HepG2 (cell line): ENCODE results near the gene UTP25. TPM values are rescaled to one million over a fixed set of nuclear protein-coding genes. Genes with fewer than 3 reads are reported as not detected.
"Not testable (repeated sequence)": the region's sequence is repeated elsewhere in the genome, so short reads cannot be mapped to it uniquely, and the experiment has no call there.

Experiments used
- ATAC-seq: fragments of 200-7000 bp; cut with Tn5 transposase; 3 replicates; pipeline ENCODE4 v1.9.1; 2020; ENCODE audit warnings: mild to moderate bottlenecking, moderate library complexity
- BruUV-seq: library from RNA; stranded (reverse); fragments of 400-500 nt; replicated peaks from 2 replicates; lab custom pipeline; 2021; lab: Mats Ljungman, UMichigan
- CTCF ChIA-PET: fragments of 300-600 bp; formaldehyde crosslinking; extraction: SDS; loops from one replicate; lab custom pipeline; 2021; ENCODE audit warnings: low total read pairs, inconsistent platforms, low intra/inter-chr PET ratio; lab: Yijun Ruan, JAX
- POLR2A ChIA-PET: fragments of 350-600 bp; sonication (Branson Sonifier 250); formaldehyde crosslinking; loops from one replicate; lab custom pipeline; 2020; ENCODE audit warnings: antibody characterized with exemption, inconsistent platforms; lab: Yijun Ruan, JAX
- DNase-seq: peaks from one replicate; pipeline ENCODE4 v3.0.0-alpha.2; 2015; ENCODE audit warnings: low spot score
- FAIRE-seq: peaks from 3 replicates; lab custom pipeline; 2011; peaks lifted over from hg19 to GRCh38; lab: Jason Lieb, UNC
- H2AFZ ChIP-seq: one replicate; pipeline ENCODE4 v1.6.1; 2011; ENCODE audit warnings: low read length, inconsistent platforms
- H3K27ac ChIP-seq: fragments of 300-600 bp; 3 replicates; pipeline ENCODE4 v1.8.0; 2011; ENCODE audit warnings: mixed run types, mild to moderate bottlenecking, mixed read lengths, low read length, inconsistent platforms; ENCODE audit not compliant: insufficient read depth; ENCODE audit errors: extremely low read length
- H3K27me3 ChIP-seq, 2 experiments: fragments of 200-600 bp in 1 of 2; 2 replicates in 1 of 2; 3 replicates in 1 of 2; pipeline versions ENCODE4 v1.6.0 to v1.8.0; 2011; ENCODE audit warnings: low read length in 2 of 2, mild to moderate bottlenecking in 2 of 2, moderate library complexity in 2 of 2, inconsistent platforms in 1 of 2; ENCODE audit not compliant: insufficient read depth in 2 of 2, control insufficient read depth in 1 of 2
- H3K36me3 ChIP-seq, 2 experiments: fragments of 200-600 bp in 1 of 2; replicated peaks in 1 of 2; 2 replicates in 1 of 2; 3 replicates in 1 of 2; pipeline versions ENCODE4 v1.5.1 to v1.8.0; 2011; ENCODE audit warnings: low read length in 2 of 2, inconsistent platforms in 1 of 2; ENCODE audit not compliant: insufficient read depth in 2 of 2, control insufficient read depth in 1 of 2
- H3K4me1 ChIP-seq: 2 replicates; pipeline ENCODE4 v1.5.1; 2012; ENCODE audit warnings: low read length, inconsistent platforms; ENCODE audit not compliant: insufficient read depth
- H3K4me2 ChIP-seq: 2 replicates; pipeline ENCODE4 v1.6.0; 2011; ENCODE audit warnings: low read depth, low read length, inconsistent platforms
- H3K4me3 ChIP-seq, 3 experiments: fragments of 200-600 bp in 1 of 3; sonication (generic), shearing (Covaris generic) in 1 of 3; replicated peaks in 1 of 3; 2 replicates each; pipeline ENCODE4 v1.5.1; 2011 to 2016; ENCODE audit warnings: low read length in 3 of 3, inconsistent platforms in 2 of 3, low read depth in 2 of 3, mild to moderate bottlenecking in 2 of 3, control low read depth in 1 of 3, mixed read lengths in 1 of 3; ENCODE audit not compliant: insufficient read depth in 1 of 3
- H3K79me2 ChIP-seq: one replicate; pipeline ENCODE4 v1.6.1; 2011; ENCODE audit warnings: low read length, inconsistent platforms; ENCODE audit not compliant: insufficient read depth
- H3K9ac ChIP-seq: 2 replicates; pipeline ENCODE4 v1.6.0; 2011; ENCODE audit warnings: mild to moderate bottlenecking, low read depth, low read length, inconsistent platforms; ENCODE audit not compliant: insufficient read depth
- H3K9me3 ChIP-seq: 2 replicates; pipeline ENCODE4 v1.5.1; 2012; ENCODE audit warnings: mild to moderate bottlenecking, low read length
- H4K20me1 ChIP-seq: 2 replicates; pipeline ENCODE4 v1.6.0; 2011; ENCODE audit warnings: inconsistent platforms, mild to moderate bottlenecking, low read length, moderate library complexity; ENCODE audit not compliant: insufficient read depth
- HNRNPUL1 ChIP-seq: fragments of 200-400 bp; formaldehyde crosslinking; IDR thresholded peaks from 2 replicates; pipeline ENCODE4 v1.6.1; 2017; ENCODE audit warnings: low read depth, mild to moderate bottlenecking, low read length, moderate library complexity
- RFX1 ChIP-seq: fragments of 450-650 bp; IDR thresholded peaks from 2 replicates; pipeline ENCODE4 v1.6.1; 2017
- RFXAP ChIP-seq: sonication (generic); formaldehyde crosslinking; IDR thresholded peaks from 2 replicates; pipeline ENCODE4 v1.4.0; 2020; ENCODE audit warnings: missing genetic modification reagents, borderline replicate concordance
- WGBS: methylation state at CpG from one replicate; pipeline ENCODE4 v1.1.6; 2017; ENCODE audit warnings: low lambda C conversion rate; 5-methylcytosine and 5-hydroxymethylcytosine counted together
- in situ Hi-C: cut with HindIII; loops from 2 replicates; pipeline ENCODE4 v1.10.0; 2017; ENCODE audit warnings: low pct_unique_long_range_greater_than_20kb; ENCODE audit not compliant: extremely low pct_ligation_motif_present
- intact Hi-C: fragments of 100-400 bp; cut with micrococcal nuclease; formaldehyde crosslinking; loops from one replicate; pipeline ENCODE4 v1.10.0; 2022; ENCODE audit not compliant: unreplicated experiment
- polyA plus RNA-seq, 8 experiments: library from polyadenylated mRNA; depleted of rRNA in 3 of 8; stranded (reverse) in 7 of 8; unstranded in 1 of 8; fragments of >200 nt; fragmentation: Illumina TruSeq in 4 of 8; extraction: Trizol in 4 of 8; gene quantifications; 2 replicates each; pipeline versions ENCODE4 v1.2.1 to v1.2.3, GENCODE V29; 2011 to 2016; ENCODE audit warnings: low read depth in 4 of 8, missing spikeins in 1 of 8, mixed read lengths in 1 of 8; ENCODE audit not compliant: insufficient read depth in 1 of 8
- total RNA-seq, 5 experiments: library from RNA; depleted of rRNA; stranded (reverse); fragments of >200 nt; fragmentation: Illumina TruSeq; extraction: Trizol; gene quantifications; 2 replicates each; pipeline ENCODE4 v1.2.3, GENCODE V29; 2016; ENCODE audit warnings: low read depth in 1 of 5
- TF ChIP-seq, protein P1 (sequence below): sonication (generic); formaldehyde crosslinking; IDR thresholded peaks from 2 replicates; pipeline ENCODE4 v1.5.1; 2020; ENCODE audit warnings: missing genetic modification reagents, mild to moderate bottlenecking, borderline replicate concordance

UTP25 gene
- total and polyA plus RNA-seq, 2 of the 13 experiments (the other 11 are each of a cell fraction or from before 2014, with no cell fraction given) = 4.8 to 5.7 TPM

DNA sequence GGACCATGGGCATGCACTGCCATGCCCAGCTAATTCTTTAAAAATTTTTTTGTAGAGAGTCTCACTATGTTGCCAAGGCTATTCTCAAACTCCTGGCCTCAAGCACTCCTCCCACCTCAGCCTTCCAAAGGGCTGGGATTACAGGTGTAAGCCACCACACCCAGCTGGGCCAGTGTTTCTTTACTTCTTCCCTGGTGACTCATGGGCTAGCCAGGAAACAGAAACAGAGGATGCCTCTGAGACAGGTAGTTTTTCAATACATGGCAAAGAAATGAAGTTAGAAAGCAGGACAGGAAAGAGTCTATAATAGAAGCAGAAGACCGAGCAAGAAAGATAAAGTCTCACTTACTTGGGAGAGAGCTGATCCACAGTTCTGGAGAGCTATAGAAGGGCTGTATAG lies 35.9 kb upstream of the UTP25 start:
- Histone ChIP-seq H3K27ac (no peak overlapping the region), H3K4me3 (no peak overlapping the region), H3K4me2 (no peak overlapping the region), H3K27me3 (peaks cover 0 to 3% of the 10 kb centered on the region in 2 experiments; a peak in 1 of 5 replicates), H4K20me1 (no peaks in the 10 kb centered on the region), H3K9me3 (no peaks in the 10 kb centered on the region), H2AFZ (no peak overlapping the region), H3K79me2 (no peaks in the 10 kb centered on the region)
- 4% methylated on average over 1 of the region's 1 CpG for WGBS
- no peak for FAIRE-seq
- ATAC-seq = no peak
- POLR2A ChIA-PET = no interaction called here
- no TSS peak for BruUV-seq
- in situ Hi-C loops = no loop called here
- TF ChIP-seq, protein P1, sequence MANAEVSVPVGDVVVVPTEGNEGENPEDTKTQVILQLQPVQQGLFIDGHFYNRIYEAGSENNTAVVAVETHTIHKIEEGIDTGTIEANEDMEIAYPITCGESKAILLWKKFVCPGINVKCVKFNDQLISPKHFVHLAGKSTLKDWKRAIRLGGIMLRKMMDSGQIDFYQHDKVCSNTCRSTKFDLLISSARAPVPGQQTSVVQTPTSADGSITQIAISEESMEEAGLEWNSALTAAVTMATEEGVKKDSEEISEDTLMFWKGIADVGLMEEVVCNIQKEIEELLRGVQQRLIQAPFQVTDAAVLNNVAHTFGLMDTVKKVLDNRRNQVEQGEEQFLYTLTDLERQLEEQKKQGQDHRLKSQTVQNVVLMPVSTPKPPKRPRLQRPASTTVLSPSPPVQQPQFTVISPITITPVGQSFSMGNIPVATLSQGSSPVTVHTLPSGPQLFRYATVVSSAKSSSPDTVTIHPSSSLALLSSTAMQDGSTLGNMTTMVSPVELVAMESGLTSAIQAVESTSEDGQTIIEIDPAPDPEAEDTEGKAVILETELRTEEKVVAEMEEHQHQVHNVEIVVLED = no peak
- TF ChIP-seq RFX1 (no peak), HNRNPUL1 (no peak), RFXAP (no peak)
- TF ChIP-seq, all 625 proteins: peak for 0
- peaks cover 11% of the 10 kb centered on the region for H3K4me1 ChIP-seq
- intact Hi-C loops = no loop called here
- no peaks in the 10 kb centered on the region for H3K36me3 ChIP-seq
- CTCF ChIA-PET = no interaction called here
- no peak for DNase-seq
- no peak overlapping the region for H3K9ac ChIP-seq

DNA sequence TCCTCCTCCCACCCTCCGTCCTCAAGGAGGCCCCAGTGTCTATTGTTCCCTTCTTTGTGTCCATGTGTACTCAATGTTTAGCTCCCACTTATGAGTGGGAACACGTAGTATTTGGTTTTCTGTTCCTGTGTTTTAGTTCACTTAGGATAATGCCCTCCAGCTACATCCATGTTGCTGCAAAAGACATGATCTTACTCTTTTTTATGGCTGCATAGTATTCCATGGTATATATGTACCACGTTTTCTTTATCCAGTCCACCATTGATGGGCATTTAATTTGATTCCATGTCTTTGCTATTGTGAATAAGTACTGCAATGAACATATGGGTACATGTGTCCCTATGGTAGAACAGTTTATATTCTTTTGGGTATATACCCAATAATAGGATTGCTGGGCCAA lies 34.1 kb upstream of the UTP25 start:
- peaks cover 11% of the 10 kb centered on the region for H3K4me1 ChIP-seq
- H3K79me2 ChIP-seq, POLR2A ChIA-PET, H3K36me3 ChIP-seq, intact Hi-C loops, H3K4me3 ChIP-seq, H3K27me3 ChIP-seq, H3K4me2 ChIP-seq, H3K27ac ChIP-seq, BruUV-seq, DNase-seq, in situ Hi-C loops, CTCF ChIA-PET, H2AFZ ChIP-seq, H3K9ac ChIP-seq, ATAC-seq, H4K20me1 ChIP-seq, H3K9me3 ChIP-seq, FAIRE-seq: not testable (repeated sequence)
- 17% methylated on average over 3 of the region's 3 CpGs for WGBS
